Stimulated activated CD4-positive, alpha-beta T cell treated with anti-CD3 and anti-CD28 coated beads, Interleukin-1b, Interleukin-23, amount 100 ng/mL, for 1 hour (primary cell): ENCODE measurements around the gene PHEX.

Experiments used
- DNase-seq, 2 donors: peaks; one replicate each; pipeline ENCODE4 v3.0.0-alpha.2; 2020; ENCODE audit warnings: low read depth in 2 of 2

The PHEX gene

GRCh38 chrX:22148565-22148964, 116.4 kb downstream of the PHEX start:
- DNase-seq: no peak

GRCh38 chrX:22150371-22150770, 118.2 kb downstream of the PHEX start:
- DNase-seq: no peak

- no peak for DNase-seq
Observed at GRCh38 chrX:22155126-22155525, 123.0 kb downstream of the PHEX start.

- no peak for DNase-seq
Observed at GRCh38 chrX:22159071-22159470, 126.9 kb downstream of the PHEX start.

GRCh38 chrX:22163326-22163725, 131.2 kb downstream of the PHEX start:
- DNase-seq: no peak

- DNase-seq: no peak
Observed at GRCh38 chrX:22164770-22165388, 132.8 kb downstream of the PHEX start.

GRCh38 chrX:22165732-22166457, 133.8 kb downstream of the PHEX start:
- no peak for DNase-seq

GRCh38 chrX:22171287-22172060, 139.3 kb downstream of the PHEX start:
- DNase-seq: no peak

GRCh38 chrX:22173966-22174365, 141.8 kb downstream of the PHEX start:
- DNase-seq: no peak

- no peak for DNase-seq
Observed at GRCh38 chrX:22177950-22178515, 145.9 kb downstream of the PHEX start.

- no peak for DNase-seq
Observed at GRCh38 chrX:22184096-22184495, 152.0 kb downstream of the PHEX start.

- DNase-seq: no peak
Observed at GRCh38 chrX:22186165-22186564, 154.0 kb downstream of the PHEX start.

- DNase-seq: peak; percentile 2 to 3
Observed at GRCh38 chrX:22192419-22193060, 160.4 kb downstream of the PHEX start.

- no peak for DNase-seq
Observed at GRCh38 chrX:22193851-22194659, 161.9 kb downstream of the PHEX start.

- no peak for DNase-seq
Observed at GRCh38 chrX:22194660-22194945, 162.5 kb downstream of the PHEX start.

- no peak for DNase-seq
Observed at GRCh38 chrX:22196149-22196548, 164.0 kb downstream of the PHEX start.

- DNase-seq: no peak
Observed at GRCh38 chrX:22202251-22202650, 170.1 kb downstream of the PHEX start.

- no peak for DNase-seq
Observed at GRCh38 chrX:22203186-22203585, 171.1 kb downstream of the PHEX start.

GRCh38 chrX:22206781-22207180, 174.7 kb downstream of the PHEX start:
- DNase-seq: no peak

GRCh38 chrX:22220941-22221340, 188.8 kb downstream of the PHEX start:
- no peak for DNase-seq

- DNase-seq: no peak
Observed at GRCh38 chrX:22234380-22234779, 202.3 kb downstream of the PHEX start.
